Endothelial cell of umbilical vein (primary cell): ENCODE results near the gene KCTD16. TPM values are rescaled to one million over a fixed set of nuclear protein-coding genes. Genes with fewer than 3 reads are reported as not detected.

Source experiments
- BruUV-seq: library from RNA; stranded (reverse); fragments of 400-500 nt; replicated peaks from 2 replicates; lab custom pipeline; 2021; lab: Mats Ljungman, UMichigan
- CTCF ChIA-PET: fragments of 300-600, 350-600 bp; sonication (Branson Sonifier 250); formaldehyde crosslinking; loops from one replicate; lab custom pipeline; 2021; ENCODE audit warnings: antibody characterized with exemption, inconsistent platforms; lab: Charles Lee
- POLR2A ChIA-PET: fragments of 300-600, 350-600 bp; sonication (Branson Sonifier 250); formaldehyde crosslinking; loops from one replicate; lab custom pipeline; 2021; ENCODE audit warnings: antibody characterized with exemption, inconsistent platforms; lab: Charles Lee
- DNase-seq: peaks from one replicate; pipeline ENCODE4 v3.0.0-alpha.2; 2011; ENCODE audit warnings: low read depth, low spot score
- FAIRE-seq: peaks from 2 replicates; lab custom pipeline; 2011; peaks lifted over from hg19 to GRCh38; lab: Jason Lieb, UNC
- H2AFZ ChIP-seq: 2 replicates; pipeline ENCODE4 v1.6.0; 2012; ENCODE audit warnings: low read depth, low read length, control low read depth, inconsistent platforms
- H3K27ac ChIP-seq: 2 replicates; pipeline ENCODE4 v1.5.1; 2011; ENCODE audit warnings: low read depth, mild to moderate bottlenecking, control low read depth, low read length, moderate library complexity; ENCODE audit not compliant: insufficient read depth
- H3K27me3 ChIP-seq, 2 experiments: 2 replicates each; pipeline versions ENCODE4 v1.6.0 to v1.6.1; 2011; ENCODE audit warnings: low read length in 2 of 2, mixed read lengths in 1 of 2; ENCODE audit not compliant: control insufficient read depth in 2 of 2, insufficient read depth in 2 of 2
- H3K36me3 ChIP-seq, 2 experiments: 2 replicates in 1 of 2; 3 replicates in 1 of 2; pipeline ENCODE4 v1.5.1; 2011; ENCODE audit warnings: low read length in 2 of 2, mild to moderate bottlenecking in 1 of 2, moderate library complexity in 1 of 2; ENCODE audit not compliant: control insufficient read depth in 2 of 2, insufficient read depth in 2 of 2; ENCODE audit errors: extremely low read depth in 1 of 2
- H3K4me1 ChIP-seq: 3 replicates; pipeline ENCODE4 v1.5.1; 2011; ENCODE audit warnings: mild to moderate bottlenecking, low read length; ENCODE audit not compliant: control insufficient read depth, insufficient read depth; ENCODE audit errors: extremely low read depth
- H3K4me2 ChIP-seq: 2 replicates; pipeline ENCODE4 v1.6.1; 2011; ENCODE audit warnings: low read length, control low read depth, mixed read lengths; ENCODE audit not compliant: insufficient read depth
- H3K4me3 ChIP-seq, 3 experiments: fragments of 200-600 bp in 1 of 3; sonication (generic), shearing (Covaris generic) in 1 of 3; replicated peaks in 1 of 3; 2 replicates each; pipeline ENCODE4 v1.5.1; 2011 to 2016; ENCODE audit warnings: control low read depth in 3 of 3, low read length in 3 of 3, mild to moderate bottlenecking in 2 of 3, inconsistent platforms in 1 of 3, low read depth in 1 of 3, moderate library complexity in 1 of 3; ENCODE audit not compliant: insufficient read depth in 1 of 3
- H3K79me2 ChIP-seq: 2 replicates; pipeline ENCODE4 v1.6.0; 2012; ENCODE audit warnings: low read length, inconsistent platforms; ENCODE audit not compliant: control insufficient read depth, insufficient read depth
- H3K9ac ChIP-seq: replicated peaks from 2 replicates; pipeline ENCODE3; 2011; ENCODE audit warnings: low read length, control low read depth; ENCODE audit not compliant: insufficient read depth; ENCODE audit errors: extremely low read depth
- H3K9me1 ChIP-seq: replicated peaks from 3 replicates; pipeline ENCODE4 v1.6.0; 2011; ENCODE audit warnings: mild to moderate bottlenecking, low read length; ENCODE audit not compliant: control insufficient read depth, insufficient read depth; ENCODE audit errors: extremely low read depth
- H3K9me3 ChIP-seq: replicated peaks from 2 replicates; pipeline ENCODE4 v1.5.1; 2012; ENCODE audit warnings: low read length, inconsistent platforms; ENCODE audit not compliant: control insufficient read depth, insufficient read depth
- H4K20me1 ChIP-seq: replicated peaks from 2 replicates; pipeline ENCODE3; 2011; ENCODE audit warnings: mild to moderate bottlenecking, low read length; ENCODE audit not compliant: control insufficient read depth, insufficient read depth; ENCODE audit errors: extremely low read depth
- CTCF ChIP-seq, 2 donors: IDR thresholded peaks; 1 replicate in 1 of 2; 2 replicates in 1 of 2; pipeline ENCODE4 v1.5.1; 2011; ENCODE audit warnings: low read length in 2 of 2, mild to moderate bottlenecking in 2 of 2, moderate library complexity in 2 of 2, control low read depth in 1 of 2, inconsistent platforms in 1 of 2, low read depth in 1 of 2; ENCODE audit not compliant: insufficient read depth in 1 of 2; ENCODE audit errors: extremely low read depth in 1 of 2
- EZH2 ChIP-seq: IDR thresholded peaks from 2 replicates; pipeline ENCODE4 v1.6.1; 2012; ENCODE audit warnings: borderline replicate concordance, low read depth, mild to moderate bottlenecking, moderate library complexity, low read length, inconsistent platforms; ENCODE audit not compliant: severe bottlenecking
- FOS ChIP-seq: IDR thresholded peaks from 2 replicates; pipeline ENCODE4 v1.6.1; 2011; ENCODE audit warnings: mild to moderate bottlenecking, low read length, moderate library complexity, borderline replicate concordance; ENCODE audit not compliant: insufficient read depth
- GATA2 ChIP-seq: IDR thresholded peaks from 2 replicates; pipeline ENCODE4 v1.7.0; 2011; ENCODE audit warnings: low read depth, mild to moderate bottlenecking, moderate library complexity, mixed read lengths, low read length; ENCODE audit not compliant: insufficient read length, insufficient read depth
- JUN ChIP-seq: IDR thresholded peaks from 2 replicates; pipeline ENCODE4 v1.6.1; 2011; ENCODE audit warnings: borderline replicate concordance, low read depth; ENCODE audit not compliant: insufficient read length, insufficient read depth
- MAX ChIP-seq: IDR thresholded peaks from 2 replicates; pipeline ENCODE4 v1.6.1; 2011; ENCODE audit not compliant: insufficient read depth, insufficient read length
- MYC ChIP-seq: IDR thresholded peaks from one replicate; pipeline ENCODE4 v1.6.1; 2011; ENCODE audit warnings: mild to moderate bottlenecking, low read depth, low read length
- POLR2A ChIP-seq: IDR thresholded peaks from 2 replicates; pipeline ENCODE4 v1.6.1; 2012; ENCODE audit warnings: low read depth, mild to moderate bottlenecking, control low read depth, low read length
- POLR2AphosphoS5 ChIP-seq: IDR thresholded peaks from 2 replicates; pipeline ENCODE4 v1.6.1; 2012; ENCODE audit warnings: low read depth, mild to moderate bottlenecking, control low read depth, low read length, moderate library complexity; ENCODE audit not compliant: insufficient read depth
- dilution Hi-C: fragments of 300-500 bp; cut with MboI; formaldehyde crosslinking; loops from one replicate; pipeline ENCODE4 v1.15.0; 2019; ENCODE audit warnings: low sequenced_read_pairs; ENCODE audit not compliant: extremely low pct_ligation_motif_present
- intact Hi-C: fragments of 100-400 bp; cut with micrococcal nuclease; formaldehyde crosslinking; loops from one replicate; pipeline ENCODE4 v1.10.0; 2022
- polyA plus RNA-seq, 4 experiments: library from polyadenylated mRNA; depleted of rRNA in 3 of 4; stranded (reverse) in 3 of 4; unstranded in 1 of 4; fragments of >200 nt; gene quantifications; 2 replicates each; pipeline versions ENCODE4 v1.2.1 to v1.2.3, GENCODE V29; 2011 to 2012; ENCODE audit warnings: missing spikeins in 1 of 4
- total RNA-seq: library from RNA; stranded (reverse); gene quantifications from 2 replicates; pipeline ENCODE4 v1.2.3, GENCODE V29; 2021

The KCTD16 gene
- total and polyA plus RNA-seq, 2 donors (not counting 3 experiments of a cell fraction or from before 2014, with no cell fraction given) = 0.21 to 0.49 TPM

- no TSS peak for BruUV-seq
- FAIRE-seq (no peak), DNase-seq (no peak)
- CTCF ChIA-PET = no interaction called here
- H3K27ac ChIP-seq = no peak overlapping the region
- H3K27me3 ChIP-seq = no peaks in the 10 kb centered on the region
- no peak for TF ChIP-seq POLR2A
- no peak for TF ChIP-seq CTCF (IDR thresholded peaks at IDR 0.05; ENCODE audit: extremely low read depth in 1 of 2, insufficient read depth in 1 of 2, low read depth in 1 of 2, low read length in 2 of 2)
- no peak for TF ChIP-seq EZH2
- TF ChIP-seq MYC = no peak
- TF ChIP-seq MAX = no peak
- TF ChIP-seq JUN = no peak
- TF ChIP-seq POLR2AphosphoS5 = no peak
- no peak for TF ChIP-seq FOS
- TF ChIP-seq GATA2 = no peak
- no peaks in the 10 kb centered on the region for H3K79me2 ChIP-seq
- H3K36me3 ChIP-seq = no peaks in the 10 kb centered on the region
- H3K9me3 ChIP-seq = no peaks in the 10 kb centered on the region
- H3K4me3 ChIP-seq = no peak overlapping the region
- POLR2A ChIA-PET = no interaction called here
- H3K4me1 ChIP-seq = no peaks in the 10 kb centered on the region
- intact Hi-C loops (no loop called here), dilution Hi-C loops (no loop called here)
- no peaks in the 10 kb centered on the region for H4K20me1 ChIP-seq
- H3K9me1 ChIP-seq = no peaks in the 10 kb centered on the region
- H3K9ac ChIP-seq = no peak overlapping the region
- no peak overlapping the region for H3K4me2 ChIP-seq
- no peak overlapping the region for H2AFZ ChIP-seq
Observed at GRCh38 chr5:144377207-144377606, 206.5 kb downstream of the KCTD16 start.
